ENCODE measurements around the gene MANEA. TPM values are rescaled to one million over a fixed set of nuclear protein-coding genes. Genes with fewer than 3 reads are reported as not detected.
A peak's percentile ranks its signal among the peaks of the same experiment; 100 is the strongest.
"Not testable (repeated sequence)": the region's sequence is repeated elsewhere in the genome, so short reads cannot be mapped to it uniquely, and the experiment has no call there.

Gene MANEA
- total RNA-seq, 1 experiment from 2014 or later = 19.2 TPM

GRCh38 chr6:95548188-95548786 is 29.0 kb upstream of the MANEA start:
- H3K27me3 ChIP-seq (replicated peaks; ENCODE audit: insufficient read depth, low read depth, low read length, poor library complexity) = no peaks in the 10 kb centered on the region
- intact Hi-C loops (cut with micrococcal nuclease; ENCODE audit: unreplicated experiment) = no loop called here
- H3K9me3 ChIP-seq (ENCODE audit: low read depth, low read length, poor library complexity, severe bottlenecking) = no peaks in the 10 kb centered on the region
- POLR2A ChIA-PET (ENCODE audit: low non-redundant PET) = no interaction called here
- BruUV-seq (replicated peaks) = no TSS peak
- H3K4me1 ChIP-seq (ENCODE audit: insufficient read depth, low read length, poor library complexity, severe bottlenecking) = no peaks in the 10 kb centered on the region
- no peak overlapping the region for H3K4me3 ChIP-seq (ENCODE audit: low read depth, low read length, poor library complexity, severe bottlenecking)
- no peak overlapping the region for H3K27ac ChIP-seq (ENCODE audit: low read depth, low read length, poor library complexity, severe bottlenecking)
- CTCF ChIA-PET = no interaction called here
- DNase-seq (ENCODE audit: low spot score) = peak; percentile 18
- no peaks in the 10 kb centered on the region for H3K36me3 ChIP-seq (ENCODE audit: insufficient read depth, low read length, poor library complexity, severe bottlenecking)
- no peak for TF ChIP-seq CTCF (conservative IDR thresholded peaks at IDR 0.05; ENCODE audit: low read depth, low read length)
- TF ChIP-seq EZH2 (IDR thresholded peaks at IDR 0.05; ENCODE audit: borderline replicate concordance, low read depth, low read length, poor library complexity, severe bottlenecking) = no peak

DNA sequence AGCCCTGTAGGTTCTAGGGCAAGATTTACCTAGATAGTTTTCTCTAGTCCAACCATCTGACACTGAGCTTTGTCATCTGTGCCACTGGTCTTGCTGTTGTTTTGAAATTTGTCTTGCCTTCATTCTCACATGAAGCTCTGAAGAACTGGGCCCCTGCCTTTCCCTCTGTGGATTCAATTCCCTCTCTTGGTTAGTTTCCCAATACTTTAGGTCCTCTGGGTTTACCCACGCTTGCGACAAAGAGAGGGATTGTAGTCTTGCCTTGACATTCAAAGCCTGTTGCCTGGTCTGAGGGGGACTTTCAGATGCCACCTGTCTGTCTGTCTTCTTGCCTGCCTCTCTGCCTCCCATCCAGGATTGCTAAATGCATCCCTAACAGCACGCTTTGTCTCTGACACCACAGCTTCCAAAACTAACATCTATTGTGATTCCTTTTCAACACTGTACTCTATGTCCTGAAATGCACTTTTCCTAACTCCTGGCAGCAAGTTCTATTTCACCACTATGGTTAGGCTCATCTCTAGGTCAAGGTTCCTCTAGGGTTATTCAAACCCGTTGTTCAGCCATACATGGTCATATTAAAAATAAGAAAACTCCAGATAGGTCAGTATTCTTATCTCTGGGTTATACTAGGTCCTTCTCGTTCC is 25.5 kb upstream of the MANEA start:
- CTCF ChIA-PET = no interaction called here
- BruUV-seq (replicated peaks) = no TSS peak
- no peak overlapping the region for H3K27ac ChIP-seq (ENCODE audit: low read depth, low read length, poor library complexity, severe bottlenecking)
- no peak for TF ChIP-seq CTCF (conservative IDR thresholded peaks at IDR 0.05; ENCODE audit: low read depth, low read length)
- TF ChIP-seq EZH2 (IDR thresholded peaks at IDR 0.05; ENCODE audit: borderline replicate concordance, low read depth, low read length, poor library complexity, severe bottlenecking) = no peak
- H3K36me3 ChIP-seq (ENCODE audit: insufficient read depth, low read length, poor library complexity, severe bottlenecking) = no peaks in the 10 kb centered on the region
- no peaks in the 10 kb centered on the region for H3K4me1 ChIP-seq (ENCODE audit: insufficient read depth, low read length, poor library complexity, severe bottlenecking)
- POLR2A ChIA-PET (ENCODE audit: low non-redundant PET) = no interaction called here
- H3K4me3 ChIP-seq (ENCODE audit: low read depth, low read length, poor library complexity, severe bottlenecking) = no peak overlapping the region
- no peaks in the 10 kb centered on the region for H3K9me3 ChIP-seq (ENCODE audit: low read depth, low read length, poor library complexity, severe bottlenecking)
- no peak for DNase-seq (ENCODE audit: low spot score)
- intact Hi-C loops (cut with micrococcal nuclease; ENCODE audit: unreplicated experiment) = no loop called here
- H3K27me3 ChIP-seq (replicated peaks; ENCODE audit: insufficient read depth, low read depth, low read length, poor library complexity) = no peaks in the 10 kb centered on the region

DNA sequence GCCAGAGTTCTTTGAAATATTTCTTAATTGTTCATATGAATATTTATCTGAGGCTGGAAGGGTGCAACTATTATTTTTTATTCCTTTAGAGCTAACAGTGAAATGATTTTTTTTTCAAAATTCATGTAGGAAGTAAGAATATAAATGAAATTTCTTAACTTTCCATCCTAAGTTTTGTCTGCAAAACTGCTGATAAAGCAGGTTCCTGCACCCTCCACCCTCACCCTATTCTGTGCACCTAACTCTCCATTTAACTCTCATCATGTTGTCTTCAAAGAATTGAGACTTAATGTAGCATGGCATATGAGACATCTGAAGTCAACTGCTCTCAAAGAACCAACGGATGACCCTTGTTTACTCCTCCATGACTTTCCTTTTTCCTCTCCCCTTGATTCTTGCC is 23.5 kb upstream of the MANEA start:
- Histone ChIP-seq H3K36me3 (ENCODE audit: insufficient read depth, low read length, poor library complexity, severe bottlenecking) (no peaks in the 10 kb centered on the region), H3K4me1 (ENCODE audit: insufficient read depth, low read length, poor library complexity, severe bottlenecking) (no peaks in the 10 kb centered on the region), H3K9me3 (ENCODE audit: low read depth, low read length, poor library complexity, severe bottlenecking) (no peaks in the 10 kb centered on the region), H3K27ac (ENCODE audit: low read depth, low read length, poor library complexity, severe bottlenecking) (no peak overlapping the region), H3K4me3 (ENCODE audit: low read depth, low read length, poor library complexity, severe bottlenecking) (no peak overlapping the region), H3K27me3 (replicated peaks; ENCODE audit: insufficient read depth, low read depth, low read length, poor library complexity) (no peaks in the 10 kb centered on the region)
- no peak for TF ChIP-seq EZH2 (IDR thresholded peaks at IDR 0.05; ENCODE audit: borderline replicate concordance, low read depth, low read length, poor library complexity, severe bottlenecking)
- no peak for TF ChIP-seq CTCF (conservative IDR thresholded peaks at IDR 0.05; ENCODE audit: low read depth, low read length)
- CTCF ChIA-PET = no interaction called here
- DNase-seq (ENCODE audit: low spot score) = no peak
- BruUV-seq (replicated peaks) = no TSS peak
- intact Hi-C loops (cut with micrococcal nuclease; ENCODE audit: unreplicated experiment) = no loop called here
- POLR2A ChIA-PET (ENCODE audit: low non-redundant PET) = no interaction called here

GRCh38 chr6:95560956-95561355 is 16.4 kb upstream of the MANEA start:
- BruUV-seq (replicated peaks); intact Hi-C loops (cut with micrococcal nuclease; ENCODE audit: unreplicated experiment); H3K27me3 ChIP-seq (replicated peaks; ENCODE audit: insufficient read depth, low read depth, low read length, poor library complexity); DNase-seq (ENCODE audit: low spot score); H3K9me3 ChIP-seq (ENCODE audit: low read depth, low read length, poor library complexity, severe bottlenecking); POLR2A ChIA-PET (ENCODE audit: low non-redundant PET); H3K27ac ChIP-seq (ENCODE audit: low read depth, low read length, poor library complexity, severe bottlenecking); H3K36me3 ChIP-seq (ENCODE audit: insufficient read depth, low read length, poor library complexity, severe bottlenecking); CTCF ChIA-PET; H3K4me3 ChIP-seq (ENCODE audit: low read depth, low read length, poor library complexity, severe bottlenecking); H3K4me1 ChIP-seq (ENCODE audit: insufficient read depth, low read length, poor library complexity, severe bottlenecking): not testable (repeated sequence)
